ENCODE results near the gene EXOC6B.

- TF ChIP-seq CREB1 (CRISPR knock-in tag; IDR thresholded peaks at IDR 0.05) = no peak
- no peak for TF ChIP-seq ZNF219 (CRISPR knock-in tag; IDR thresholded peaks at IDR 0.05; ENCODE audit: borderline replicate concordance)
- TF ChIP-seq ESRRA (CRISPR knock-in tag; IDR thresholded peaks at IDR 0.05; ENCODE audit: borderline replicate concordance) = no peak
Measured at GRCh38 chr2:72821983-72822382, 3.9 kb downstream of the EXOC6B start.
